Activated naive CD4-positive, alpha-beta T cell treated with Interleukin-2 at 50 U/mL for 16 hours (primary cell): ENCODE data around the gene PRPSAP1.

Experiments used
- DNase-seq: peaks from one replicate; pipeline ENCODE4 v3.0.0-alpha.2; 2020

Gene PRPSAP1

GRCh38 chr17:76263896-76264295, 89.8 kb downstream of the PRPSAP1 start:
- no peak for DNase-seq

GRCh38 chr17:76262732-76263344, 90.9 kb downstream of the PRPSAP1 start:
- no peak for DNase-seq

- no peak for DNase-seq
Observed at GRCh38 chr17:76261421-76262215, 92.1 kb downstream of the PRPSAP1 start.

GRCh38 chr17:76260669-76261068, 93.0 kb downstream of the PRPSAP1 start:
- DNase-seq: no peak

- no peak for DNase-seq
Observed at GRCh38 chr17:76260220-76260619, 93.5 kb downstream of the PRPSAP1 start.
